DOHH2 (cell line): Measurements from ENCODE around the gene LSS.

ENCODE experiments used
- EZH2phosphoT487 ChIP-seq: fragments of 200-600 bp; sonication (generic); IDR thresholded peaks from 2 replicates; pipeline ENCODE4 v1.6.1; 2017; ENCODE audit warnings: borderline replicate concordance, mild to moderate bottlenecking, antibody characterized with exemption, low read length, moderate library complexity, mixed read lengths
- TF ChIP-seq, protein P1 (sequence below): fragments of 200-600 bp; sonication (generic); IDR thresholded peaks from one replicate; pipeline ENCODE4 v1.5.1; 2014; ENCODE audit warnings: antibody characterized with exemption, mild to moderate bottlenecking, low read depth, low read length; ENCODE audit not compliant: poor library complexity, severe bottlenecking

- TF ChIP-seq, protein P1, sequence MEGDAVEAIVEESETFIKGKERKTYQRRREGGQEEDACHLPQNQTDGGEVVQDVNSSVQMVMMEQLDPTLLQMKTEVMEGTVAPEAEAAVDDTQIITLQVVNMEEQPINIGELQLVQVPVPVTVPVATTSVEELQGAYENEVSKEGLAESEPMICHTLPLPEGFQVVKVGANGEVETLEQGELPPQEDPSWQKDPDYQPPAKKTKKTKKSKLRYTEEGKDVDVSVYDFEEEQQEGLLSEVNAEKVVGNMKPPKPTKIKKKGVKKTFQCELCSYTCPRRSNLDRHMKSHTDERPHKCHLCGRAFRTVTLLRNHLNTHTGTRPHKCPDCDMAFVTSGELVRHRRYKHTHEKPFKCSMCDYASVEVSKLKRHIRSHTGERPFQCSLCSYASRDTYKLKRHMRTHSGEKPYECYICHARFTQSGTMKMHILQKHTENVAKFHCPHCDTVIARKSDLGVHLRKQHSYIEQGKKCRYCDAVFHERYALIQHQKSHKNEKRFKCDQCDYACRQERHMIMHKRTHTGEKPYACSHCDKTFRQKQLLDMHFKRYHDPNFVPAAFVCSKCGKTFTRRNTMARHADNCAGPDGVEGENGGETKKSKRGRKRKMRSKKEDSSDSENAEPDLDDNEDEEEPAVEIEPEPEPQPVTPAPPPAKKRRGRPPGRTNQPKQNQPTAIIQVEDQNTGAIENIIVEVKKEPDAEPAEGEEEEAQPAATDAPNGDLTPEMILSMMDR: no peak
- no peak for TF ChIP-seq EZH2phosphoT487
Measured at GRCh38 chr21:46210378-46211136, 18.0 kb downstream of the LSS start.
